H1 (cell line): ENCODE measurements around the gene URAD. TPM values are rescaled to one million over a fixed set of nuclear protein-coding genes. Genes with fewer than 3 reads are reported as not detected.

Source experiments
- CTCF ChIA-PET: fragments of 300-600 bp; sonication (Branson Sonifier 250); formaldehyde crosslinking; loops from one replicate; lab custom pipeline; 2021; ENCODE audit not compliant: partially characterized antibody; lab: Charles Lee
- POLR2A ChIA-PET: fragments of 300-600 bp; sonication (Branson Sonifier 250); formaldehyde crosslinking; loops from one replicate; lab custom pipeline; 2021; ENCODE audit warnings: inconsistent platforms; ENCODE audit not compliant: partially characterized antibody; lab: Charles Lee
- DNase-seq, 2 experiments: peaks; one replicate each; pipeline versions ENCODE4 v3.0.0 to v3.0.0-alpha.2; 2010 to 2022; ENCODE audit warnings: low spot score in 2 of 2, low read depth in 1 of 2, mixed read lengths in 1 of 2
- FAIRE-seq: peaks from 2 replicates; lab custom pipeline; 2011; peaks lifted over from hg19 to GRCh38; lab: Jason Lieb, UNC
- H2AFZ ChIP-seq: 2 replicates; pipeline ENCODE4 v1.8.1; 2012; ENCODE audit warnings: low read length, inconsistent platforms
- H2AK5ac ChIP-seq: 2 replicates; pipeline ENCODE4 v1.6.1; 2013; ENCODE audit warnings: low read depth, low read length
- H2BK120ac ChIP-seq: replicated peaks from 2 replicates; pipeline ENCODE3; 2013; ENCODE audit warnings: low read depth, low read length, inconsistent platforms
- H2BK12ac ChIP-seq: 2 replicates; pipeline ENCODE4 v1.6.1; 2013; ENCODE audit warnings: low read depth, low read length
- H2BK15ac ChIP-seq: 2 replicates; pipeline ENCODE4 v1.6.1; 2013; ENCODE audit warnings: low read length
- H2BK20ac ChIP-seq: 2 replicates; pipeline ENCODE4 v1.6.1; 2013; ENCODE audit warnings: low read length
- H2BK5ac ChIP-seq: 2 replicates; pipeline ENCODE4 v1.6.1; 2013; ENCODE audit warnings: low read depth, low read length
- H3K14ac ChIP-seq: 2 replicates; pipeline ENCODE4 v1.6.1; 2013; ENCODE audit warnings: inconsistent platforms; ENCODE audit not compliant: insufficient read length
- H3K18ac ChIP-seq: 2 replicates; pipeline ENCODE4 v1.6.1; 2013; ENCODE audit warnings: low read length; ENCODE audit errors: extremely low read depth
- H3K23ac ChIP-seq: 2 replicates; pipeline ENCODE4 v1.6.1; 2013; ENCODE audit warnings: inconsistent platforms; ENCODE audit not compliant: insufficient read length
- H3K23me2 ChIP-seq: 2 replicates; pipeline ENCODE4 v1.6.1; 2013; ENCODE audit warnings: low read depth, low read length
- H3K27ac ChIP-seq: 2 replicates; pipeline ENCODE4 v1.6.1; 2011; ENCODE audit warnings: low read depth, low read length, inconsistent platforms
- H3K27me3 ChIP-seq, 4 experiments: replicated peaks in 1 of 4; 1 replicate in 1 of 4; 2 replicates in 3 of 4; pipeline versions ENCODE4 v1.6.1 to v1.8.1; 2011 to 2013; ENCODE audit warnings: low read length in 3 of 4, mild to moderate bottlenecking in 3 of 4, inconsistent platforms in 2 of 4, mixed read lengths in 2 of 4, moderate library complexity in 1 of 4; ENCODE audit not compliant: control insufficient read depth in 3 of 4, insufficient read depth in 3 of 4; ENCODE audit errors: extremely low read depth in 1 of 4
- H3K36me3 ChIP-seq, 4 experiments: 2 replicates each; pipeline versions ENCODE4 v1.6.1 to v1.8.1; 2011 to 2013; ENCODE audit warnings: mild to moderate bottlenecking in 4 of 4, low read length in 3 of 4, moderate library complexity in 2 of 4, control low read depth in 1 of 4, inconsistent platforms in 1 of 4; ENCODE audit not compliant: insufficient read depth in 4 of 4, control insufficient read depth in 2 of 4
- H3K4ac ChIP-seq: replicated peaks from 2 replicates; pipeline ENCODE3; 2013; ENCODE audit warnings: low read length, low read depth, mixed read lengths, inconsistent platforms; ENCODE audit not compliant: insufficient read length
- H3K4me1 ChIP-seq, 4 experiments: replicated peaks in 1 of 4; 1 replicate in 1 of 4; 2 replicates in 3 of 4; pipeline versions ENCODE4 v1.6.1 to v1.8.1; 2011 to 2013; ENCODE audit warnings: low read length in 3 of 4, inconsistent platforms in 2 of 4, mixed read lengths in 1 of 4; ENCODE audit not compliant: insufficient read depth in 4 of 4, control insufficient read depth in 3 of 4
- H3K4me2 ChIP-seq, 2 experiments: 2 replicates each; pipeline versions ENCODE4 v1.6.1 to v1.8.1; 2011 to 2013; ENCODE audit warnings: low read depth in 2 of 2, low read length in 2 of 2, control low read depth in 1 of 2, inconsistent platforms in 1 of 2, mild to moderate bottlenecking in 1 of 2; ENCODE audit not compliant: insufficient read depth in 1 of 2
- H3K4me3 ChIP-seq, 4 experiments: fragments of 200-600, 300-600 bp in 1 of 4; sonication (generic), shearing (Covaris generic), sonication (Bioruptor Twin) in 1 of 4; 2 replicates each; pipeline versions ENCODE4 v1.5.1 to v1.8.1; 2011 to 2016; ENCODE audit warnings: low read length in 4 of 4, low read depth in 3 of 4, control low read depth in 2 of 4, inconsistent platforms in 2 of 4, mild to moderate bottlenecking in 2 of 4, mixed read lengths in 1 of 4, moderate library complexity in 1 of 4; ENCODE audit not compliant: insufficient read depth in 2 of 4; ENCODE audit errors: extremely low read depth in 1 of 4
- H3K56ac ChIP-seq: replicated peaks from 2 replicates; pipeline ENCODE3; 2013; ENCODE audit warnings: low read depth, mild to moderate bottlenecking, mixed read lengths, low read length, inconsistent platforms; ENCODE audit not compliant: insufficient read length
- H3K79me1 ChIP-seq: 2 replicates; pipeline ENCODE4 v1.6.1; 2013; ENCODE audit warnings: low read depth, low read length, control low read depth
- H3K79me2 ChIP-seq, 2 experiments: 2 replicates each; pipeline versions ENCODE4 v1.6.1 to v1.8.1; 2012 to 2013; ENCODE audit warnings: low read length in 2 of 2, mild to moderate bottlenecking in 2 of 2, inconsistent platforms in 1 of 2; ENCODE audit not compliant: insufficient read depth in 2 of 2, control insufficient read depth in 1 of 2
- H3K9ac ChIP-seq, 4 experiments: replicated peaks in 1 of 4; 1 replicate in 1 of 4; 2 replicates in 3 of 4; pipeline versions ENCODE4 v1.6.1 to v1.8.1; 2011 to 2013; ENCODE audit warnings: low read depth in 3 of 4, low read length in 3 of 4, control low read depth in 2 of 4, mild to moderate bottlenecking in 2 of 4, moderate library complexity in 2 of 4, inconsistent platforms in 1 of 4; ENCODE audit errors: extremely low read depth in 1 of 4
- H3K9me3 ChIP-seq, 2 experiments: 2 replicates each; pipeline versions ENCODE4 v1.6.1 to v1.8.1; 2012 to 2013; ENCODE audit warnings: mild to moderate bottlenecking in 2 of 2, moderate library complexity in 2 of 2, control low read depth in 1 of 2, inconsistent platforms in 1 of 2, low read depth in 1 of 2, low read length in 1 of 2, mixed read lengths in 1 of 2; ENCODE audit not compliant: insufficient read depth in 2 of 2
- H4K20me1 ChIP-seq, 2 experiments: replicated peaks in 1 of 2; 2 replicates each; pipeline versions ENCODE3 to v1.8.1; 2011 to 2013; ENCODE audit warnings: inconsistent platforms in 2 of 2, low read length in 2 of 2, mild to moderate bottlenecking in 1 of 2; ENCODE audit not compliant: insufficient read depth in 2 of 2, control insufficient read depth in 1 of 2
- H4K5ac ChIP-seq: 2 replicates; pipeline ENCODE4 v1.6.1; 2013; ENCODE audit warnings: low read length, low read depth, mixed read lengths, inconsistent platforms; ENCODE audit not compliant: insufficient read length
- H4K8ac ChIP-seq: 2 replicates; pipeline ENCODE4 v1.8.0; 2013; ENCODE audit warnings: mild to moderate bottlenecking, moderate library complexity, low read length, inconsistent platforms; ENCODE audit not compliant: insufficient read depth; ENCODE audit errors: extremely low read depth
- H4K91ac ChIP-seq: replicated peaks from 2 replicates; pipeline ENCODE3; 2013; ENCODE audit warnings: low read length, mixed read lengths, inconsistent platforms; ENCODE audit not compliant: insufficient read length
- CBX8 ChIP-seq: fragments of 300-800, 300-1000 bp; sonication (generic); IDR thresholded peaks from 2 replicates; pipeline ENCODE4 v1.7.1; 2016; ENCODE audit warnings: low read depth, low read length, borderline replicate concordance
- CTBP2 ChIP-seq: IDR thresholded peaks from 2 replicates; pipeline ENCODE4 v1.7.0; 2011; ENCODE audit warnings: borderline replicate concordance, mild to moderate bottlenecking, moderate library complexity, mixed read lengths, low read length; ENCODE audit not compliant: insufficient read depth, insufficient read length
- EZH2 ChIP-seq: fragments of 200-600 bp; sonication (generic); IDR thresholded peaks from 2 replicates; pipeline ENCODE4 v1.7.1; 2012; ENCODE audit warnings: low read depth, mild to moderate bottlenecking, moderate library complexity, low read length, inconsistent platforms; ENCODE audit not compliant: severe bottlenecking
- NANOG ChIP-seq: IDR thresholded peaks from 2 replicates; pipeline ENCODE4 v1.6.1; 2011; ENCODE audit warnings: low read length, low read depth, mild to moderate bottlenecking, inconsistent platforms; ENCODE audit not compliant: insufficient read depth, poor library complexity, severe bottlenecking
- POU5F1 ChIP-seq: IDR thresholded peaks from 2 replicates; pipeline ENCODE4 v1.6.1; 2011; ENCODE audit warnings: low read depth, mild to moderate bottlenecking, low read length, moderate library complexity
- RNF2 ChIP-seq: fragments of 200-900, 300-1000 bp; sonication (generic); IDR thresholded peaks from 2 replicates; pipeline ENCODE4 v1.7.1; 2016; ENCODE audit warnings: borderline replicate concordance, low read depth, mild to moderate bottlenecking, antibody characterized with exemption, low read length; ENCODE audit not compliant: poor library complexity, severe bottlenecking; ENCODE audit errors: missing control alignments
- YY1 ChIP-seq: IDR thresholded peaks from 2 replicates; pipeline ENCODE4 v1.6.1; 2011; ENCODE audit warnings: low read depth, mild to moderate bottlenecking, low read length
- WGBS, 2 experiments: shearing (Covaris generic) in 1 of 2; methylation state at CpG; one replicate each; pipeline versions ENCODE4 v1.1.6 to v1.1.7; 2013 to 2015; ENCODE audit warnings: low lambda C conversion rate in 2 of 2, mixed read lengths in 2 of 2, inconsistent platforms in 1 of 2, low coverage in 1 of 2, missing lambda C conversion rate in 1 of 2; ENCODE audit not compliant: insufficient replicate concordance in 2 of 2, insufficient coverage in 1 of 2, insufficient read length in 1 of 2; ENCODE audit errors: extremely low coverage in 1 of 2, missing lambda C conversion rate in 1 of 2; 5-methylcytosine and 5-hydroxymethylcytosine counted together
- polyA plus RNA-seq, 7 experiments: library from polyadenylated mRNA; depleted of rRNA in 3 of 7; stranded (reverse) in 5 of 7; unstranded in 2 of 7; fragments of >200 nt in 5 of 7; fragments of 200-250 nt in 2 of 7; gene quantifications; 1 replicate in 5 of 7; 2 replicates in 1 of 7; 4 replicates in 1 of 7; pipeline versions ENCODE4 v1.2.1 to v1.2.3, GENCODE V29; 2011 to 2013; ENCODE audit warnings: missing spikeins in 2 of 7, mixed read lengths in 2 of 7
- total RNA-seq: library from RNA; stranded (reverse); fragmentation: NEBNext Ultra II Directional; extraction: Animal tissue kit (Norgen Biotek cat#: 25700); gene quantifications from 2 replicates; pipeline ENCODE4 v1.2.1, GENCODE V29; 2021
- TF ChIP-seq, protein P1 (sequence below): IDR thresholded peaks from 2 replicates; pipeline ENCODE4 v1.6.1; 2012; ENCODE audit warnings: inconsistent platforms

URAD gene
- total and polyA plus RNA-seq, 2 of the 8 experiments (the other 6 are each of a cell fraction or from before 2014, with no cell fraction given), result not detected

DNA sequence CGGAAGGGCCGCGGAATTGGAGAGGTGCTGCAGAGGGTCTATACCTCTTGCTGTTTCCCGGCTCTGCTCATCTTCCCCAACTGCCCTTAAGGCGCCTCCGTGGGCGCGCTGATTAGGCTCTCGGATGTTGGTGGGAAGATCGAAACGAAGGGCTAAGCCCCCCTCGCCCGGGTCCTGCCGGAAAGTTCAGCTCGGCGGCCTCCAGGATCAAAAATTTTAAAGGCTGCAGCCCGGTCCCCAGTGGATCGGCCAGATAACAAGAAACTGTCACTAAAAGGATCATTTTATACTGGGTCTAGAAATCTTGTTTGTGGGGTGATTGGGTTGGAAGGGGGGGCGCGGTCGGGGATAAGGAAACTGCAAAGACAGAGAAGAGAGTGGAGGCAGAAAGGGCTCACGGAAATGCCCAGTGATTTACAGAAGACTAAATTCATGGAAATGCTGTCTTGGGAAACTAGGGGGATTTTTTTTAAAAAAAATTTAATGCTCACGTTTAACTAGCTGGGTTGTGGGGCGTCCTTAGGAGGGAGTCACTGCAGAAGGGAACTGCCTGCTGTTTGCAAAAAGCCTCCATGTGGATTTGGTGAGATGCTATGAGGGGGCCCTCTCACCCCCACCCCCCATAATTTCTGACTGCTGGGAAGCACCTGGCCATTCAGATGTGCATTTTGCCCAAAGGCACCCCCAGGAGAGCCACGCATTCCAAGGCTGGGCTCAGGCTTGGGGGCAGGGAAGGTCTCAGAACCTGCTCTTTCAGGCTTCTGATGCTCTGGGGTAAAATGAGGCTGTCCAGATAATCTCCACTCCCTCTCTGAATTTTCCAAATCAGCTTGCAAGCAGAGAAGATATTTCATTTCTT lies 27.0 kb downstream of the URAD start:
- peak overlapping the region; percentile 10 to 66 for H3K4me2 ChIP-seq
- H3K4me3 ChIP-seq, result peak overlapping the region in 3 of 4 experiments; percentile 11 to 49 (median 26); a peak in 4 of 8 replicates
- no peak for FAIRE-seq
- TF ChIP-seq EZH2 (peak; percentile 67), RNF2 (peak; percentile 81), YY1 (peak; percentile 61), NANOG (peak; percentile 77), POU5F1 (peak; percentile 65; the same call in 1 of the 2 replicates), CBX8 (no peak), CTBP2 (peak; percentile 97)
- TF ChIP-seq, protein P1, sequence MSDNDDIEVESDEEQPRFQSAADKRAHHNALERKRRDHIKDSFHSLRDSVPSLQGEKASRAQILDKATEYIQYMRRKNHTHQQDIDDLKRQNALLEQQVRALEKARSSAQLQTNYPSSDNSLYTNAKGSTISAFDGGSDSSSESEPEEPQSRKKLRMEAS, result peak; percentile 16; the same call in 1 of the 2 replicates

More for the DNA sequence above, 27.0 kb downstream of the URAD start:
- Histone ChIP-seq H4K8ac (no peak overlapping the region), H3K9ac (no peak overlapping the region), H4K20me1 (peaks cover 24 to 36% of the 10 kb centered on the region in 2 experiments), H3K23ac (no peak overlapping the region), H3K9me3 (no peaks in the 10 kb centered on the region; a peak in 1 of 4 replicates), H3K18ac (no peak overlapping the region; the same call in 1 of the 2 replicates), H3K23me2 (peaks cover 4% of the 10 kb centered on the region; the same call in 1 of the 2 replicates), H3K36me3 (no peaks in the 10 kb centered on the region; a peak in 1 of 8 replicates), H3K27me3 (peaks cover 91 to 100% (median 97%) of the 10 kb centered on the region in 4 experiments), H3K79me2 (no peaks in the 10 kb centered on the region), H3K56ac (no peak overlapping the region), H2AFZ (no peak overlapping the region), H2BK120ac (no peak overlapping the region), H2BK12ac (0 out of 2 replicates have a peak overlapping the region, but pooled peaks have one; percentile 9), H3K79me1 (no peaks in the 10 kb centered on the region), H2BK15ac (no peak overlapping the region), H2BK5ac (no peak overlapping the region), H4K91ac (no peak overlapping the region), H3K4me1 (peaks cover 10 to 26% (median 15%) of the 10 kb centered on the region in 4 experiments; a peak in 6 of 7 replicates), H3K4ac (no peak overlapping the region), H3K14ac (no peak overlapping the region), H2AK5ac (no peak overlapping the region), H2BK20ac (no peak overlapping the region), H4K5ac (no peak overlapping the region), H3K27ac (no peak overlapping the region)
- POLR2A ChIA-PET, result interaction anchor here (1.2 to 2.8 kb wide), 4 partner anchors 8 to 135 kb away, joined by 3 to 16 read pairs (median 5); partner anchors contain the start of gene CDX2
- CTCF ChIA-PET, result interaction anchor here (0.8 to 19.7 kb wide), 17 partner anchors 7 to 599 kb away, joined by 3 to 283 read pairs (median 4); partner anchors contain the start of genes CDX2, PDX1 and URAD
- no peak for DNase-seq
- WGBS, 2 experiments, result 2% methylated on average over 25 of the region's 25 CpGs; no CpG with 5 or more reads in 1 of the 2 experiments
